PC-3 (cell line): ENCODE results near the gene VTI1A.

Experiments used
- CTCF ChIP-seq: fragments of 300-600 bp; sonication (generic); conservative IDR thresholded peaks from 2 replicates; pipeline ENCODE4 v1.5.1; 2017; ENCODE audit warnings: antibody characterized with exemption, low read depth, mild to moderate bottlenecking, low read length
- EZH2 ChIP-seq: fragments of 300-600 bp; sonication (generic); IDR thresholded peaks from one replicate; pipeline ENCODE4 v1.6.1; 2017; ENCODE audit warnings: antibody characterized with exemption, mild to moderate bottlenecking, low read length; ENCODE audit not compliant: unreplicated experiment

GRCh38 chr10:112614072-112614471 is 167.1 kb downstream of the VTI1A start:
- TF ChIP-seq EZH2 (no peak), CTCF (no peak)
